ENCODE measurements around the gene COL5A2.

- TF ChIP-seq CTCF (IDR thresholded peaks at IDR 0.05; ENCODE audit: low read depth, low read length), result no peak
- TF ChIP-seq EZH2phosphoT487 (IDR thresholded peaks at IDR 0.05; ENCODE audit: low read depth), result no peak
Observed at GRCh38 chr2:189127756-189128155, 51.8 kb downstream of the COL5A2 start.
